ENCODE results near the gene SLC28A2. TPM values are rescaled to one million over a fixed set of nuclear protein-coding genes. Genes with fewer than 3 reads are reported as not detected.
"Not testable (repeated sequence)": the region's sequence is repeated elsewhere in the genome, so short reads cannot be mapped to it uniquely, and the experiment has no call there.

SLC28A2 gene
- polyA plus RNA-seq (2013, experiment 1 of 2; ENCODE audit: insufficient read length): 0.02 TPM
- polyA plus RNA-seq (2013, experiment 2 of 2; ENCODE audit: insufficient read length): 0.04 TPM

- DNase-seq: no peak
These were observed at the start of gene SLC28A2 for GRCh38 chr15:45251888-45252287. SLC28A2 (plus strand) TSS chr15:45252234; CDS start chr15:45253216, 982 bp downstream.

GRCh38 chr15:45203182-45203581 is 48.9 kb upstream of the SLC28A2 start:
- DNase-seq: no peak

- DNase-seq: peak; percentile 67
These were observed 46.8 kb upstream of the SLC28A2 start for GRCh38 chr15:45205192-45205591.

- no peak for DNase-seq
These were observed 39.5 kb upstream of the SLC28A2 start for GRCh38 chr15:45212493-45212892.

DNA sequence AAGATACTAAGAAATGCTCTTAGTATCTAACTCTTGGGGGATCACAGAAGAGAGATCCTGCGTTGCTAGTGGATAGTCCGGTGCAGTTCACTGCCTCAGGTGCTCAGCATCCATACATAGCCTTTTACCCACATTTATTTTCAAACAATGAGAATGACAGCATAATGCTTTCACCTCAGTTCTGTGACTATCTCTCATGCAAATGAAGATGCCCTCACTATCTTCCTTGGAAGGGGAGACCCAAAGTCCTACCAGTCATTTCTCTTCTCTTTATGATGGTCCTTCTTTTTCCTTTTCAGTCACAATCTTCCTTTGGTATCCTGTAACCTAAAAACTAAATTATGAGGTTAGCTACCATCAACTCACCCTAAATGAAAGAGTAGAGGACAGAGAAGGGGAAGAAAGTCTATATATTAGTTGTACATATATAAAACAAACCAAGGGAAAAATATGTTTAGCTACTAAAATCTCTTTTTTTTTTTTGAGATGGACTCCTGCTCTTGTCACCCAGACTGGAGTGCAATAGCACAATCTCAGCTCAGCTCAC is 30.9 kb upstream of the SLC28A2 start:
- no peak for DNase-seq

- no peak for DNase-seq
These were observed 30.1 kb upstream of the SLC28A2 start for GRCh38 chr15:45221967-45222366.

DNA sequence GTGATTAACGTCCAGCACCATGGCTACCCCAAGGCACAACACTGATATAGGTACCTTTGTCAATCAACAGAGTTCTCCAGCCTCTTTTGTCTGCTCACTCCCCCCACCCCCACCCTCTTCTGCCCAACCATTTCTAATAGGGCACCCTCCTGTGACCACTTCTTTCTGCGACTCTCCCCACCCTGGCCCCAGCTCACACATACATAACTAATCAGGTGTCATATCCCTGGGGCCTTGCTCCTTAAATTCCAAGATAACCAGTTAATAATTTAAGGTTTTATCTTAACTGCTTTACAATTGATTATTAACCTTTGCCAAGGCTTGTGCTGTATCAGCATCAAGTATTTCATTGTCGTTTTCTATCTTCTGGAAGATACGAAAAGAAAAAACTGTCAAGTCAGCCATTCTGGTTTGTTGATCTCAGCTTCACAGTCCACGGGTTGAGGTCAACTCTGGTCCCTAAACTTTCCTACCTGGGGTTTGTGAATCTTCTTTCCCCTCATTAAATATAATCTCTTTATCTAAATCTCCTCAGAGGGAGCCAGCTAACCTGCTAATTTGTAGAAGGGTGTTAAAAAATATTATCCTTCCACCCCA is 27.3 kb upstream of the SLC28A2 start:
- DNase-seq: no peak

DNA sequence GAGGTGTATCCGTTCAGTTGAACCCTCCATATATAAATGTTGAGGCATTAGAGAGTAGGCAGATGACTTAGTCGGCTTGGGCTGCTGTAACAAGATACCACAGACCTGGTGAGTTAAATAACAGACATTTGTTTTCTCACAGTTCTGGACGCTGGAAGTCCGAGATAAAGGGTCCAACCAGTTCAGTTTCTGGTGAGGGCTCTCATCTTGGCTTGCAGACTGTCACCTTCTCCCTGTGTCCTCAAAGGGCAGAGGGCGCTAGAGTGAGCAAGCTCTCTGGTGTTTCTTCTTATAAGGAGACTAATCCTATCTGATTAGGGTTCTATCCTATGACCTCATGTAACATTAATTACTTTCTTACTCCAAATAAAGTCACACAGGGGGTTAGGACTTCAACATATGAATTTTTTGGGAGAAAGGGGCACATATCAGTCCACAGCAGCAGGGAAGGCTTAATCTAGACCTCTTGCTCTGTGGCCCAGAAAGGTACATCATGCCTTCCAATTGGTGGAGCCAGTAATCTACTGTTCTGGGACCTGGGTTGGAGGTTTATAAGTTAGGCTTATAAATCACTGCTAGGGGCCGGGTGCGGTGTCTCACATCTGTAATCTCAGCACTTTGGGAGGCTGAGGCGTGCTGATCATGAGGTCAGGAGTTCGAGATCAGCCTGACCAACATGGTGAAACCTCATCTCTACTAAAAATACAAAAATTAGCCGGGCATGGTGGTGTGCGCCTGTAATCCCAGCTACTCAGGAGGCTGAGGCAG is 26.3 kb upstream of the SLC28A2 start:
- no peak for DNase-seq

DNA sequence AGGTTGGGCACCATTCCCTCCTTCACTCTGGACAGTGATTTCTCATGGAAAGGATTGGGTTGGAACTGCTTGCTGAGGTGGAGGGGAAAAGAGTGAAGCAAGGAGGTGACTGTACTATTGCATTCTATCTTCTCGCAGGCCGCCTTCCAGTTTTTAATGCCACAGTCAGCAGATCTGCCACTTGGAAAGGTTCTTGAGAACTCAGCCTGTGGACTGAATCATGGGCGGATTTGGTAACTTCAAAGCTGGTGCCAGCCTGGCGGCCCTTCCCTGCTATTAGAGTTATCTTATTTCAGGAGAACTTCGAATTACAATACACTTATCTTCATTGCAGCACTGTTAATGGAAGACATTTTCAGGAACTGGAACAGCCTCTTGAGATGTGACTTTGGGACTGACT is 23.1 kb upstream of the SLC28A2 start:
- DNase-seq: no peak

DNA sequence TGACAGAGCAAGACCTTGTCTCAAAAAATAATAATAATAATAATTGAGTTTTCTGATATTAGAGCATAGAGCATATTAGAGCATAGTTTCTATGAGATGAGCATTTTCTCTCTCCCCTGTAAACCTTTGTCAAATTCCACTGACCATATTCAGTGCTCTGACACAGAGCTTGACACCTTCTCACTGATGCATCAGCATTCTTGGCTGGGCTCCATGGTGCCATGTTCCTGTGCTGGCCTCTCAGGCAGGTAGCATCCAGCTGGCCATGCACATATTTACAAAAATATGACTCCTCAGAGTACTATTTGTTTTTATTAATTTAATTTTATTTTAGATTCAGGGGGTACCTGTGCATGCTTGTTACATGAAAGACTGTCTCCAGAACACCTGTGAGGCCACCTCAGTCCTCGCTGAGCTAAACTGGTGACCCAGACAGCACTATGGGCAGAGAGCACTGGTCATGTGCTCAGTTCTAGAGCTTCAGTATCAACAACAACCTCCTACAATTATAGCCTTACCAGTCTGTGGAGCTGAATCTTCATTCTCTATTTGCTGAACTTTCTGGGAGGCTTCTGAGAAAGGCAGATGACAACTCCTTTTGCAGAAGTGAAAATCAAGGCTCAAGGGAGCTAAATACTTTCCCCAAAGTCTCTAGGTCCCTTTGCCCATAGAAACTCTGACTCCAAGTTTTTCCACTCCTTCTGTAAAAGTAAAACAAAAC is 21.6 kb upstream of the SLC28A2 start:
- DNase-seq: no peak

DNA sequence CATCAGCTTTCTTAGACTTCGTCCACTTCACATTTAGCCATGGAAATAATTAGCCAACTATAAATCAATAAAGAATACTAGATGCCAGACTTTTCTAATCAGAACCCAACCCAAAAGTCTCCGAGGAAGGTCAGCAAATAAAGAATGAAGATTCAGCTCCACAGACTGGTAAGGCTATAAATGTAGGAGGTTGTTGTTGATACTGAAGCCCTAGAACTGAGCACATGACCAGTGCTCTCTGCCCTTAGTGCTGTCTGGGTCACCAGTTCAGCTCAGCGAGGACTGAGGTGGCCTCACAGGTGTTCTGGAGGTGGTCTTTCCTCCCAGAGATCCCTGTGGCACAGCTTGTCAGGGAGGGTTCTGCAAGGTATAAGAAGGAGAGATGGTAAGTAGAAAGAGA is 20.9 kb upstream of the SLC28A2 start:
- no peak for DNase-seq

DNA sequence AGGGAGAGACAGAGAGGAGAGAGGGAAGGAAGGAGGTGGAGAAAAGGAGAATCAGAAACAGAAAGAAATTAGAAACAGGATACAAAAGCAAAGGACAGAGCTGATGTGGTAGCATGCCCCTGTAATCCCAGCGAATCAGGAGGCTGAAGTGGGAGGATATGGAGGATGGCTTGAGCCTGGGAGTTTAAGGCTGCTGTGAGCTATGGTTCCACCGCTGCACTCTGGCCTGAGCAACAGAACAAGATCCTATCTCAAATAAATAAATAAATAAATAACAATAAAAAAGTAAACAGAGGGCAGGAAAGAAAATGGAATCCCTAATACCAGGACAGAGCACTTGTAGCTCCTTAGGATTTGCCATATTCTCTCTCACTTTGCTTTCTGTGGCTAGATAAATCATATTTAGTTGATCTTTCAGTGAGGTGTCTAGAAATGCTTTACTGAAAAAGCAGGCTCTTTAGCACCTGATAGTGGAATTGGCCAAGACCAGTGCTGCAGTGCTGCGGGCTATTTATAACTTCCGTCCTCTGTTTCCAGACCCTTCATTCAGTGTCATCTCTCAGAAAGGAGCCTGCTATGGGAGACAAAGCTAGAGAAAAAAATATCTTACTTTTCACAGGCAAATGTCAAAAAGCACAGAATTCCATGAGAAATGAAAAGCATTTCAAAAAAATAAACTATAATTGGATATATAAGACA is 20.0 kb upstream of the SLC28A2 start:
- no peak for DNase-seq

DNA sequence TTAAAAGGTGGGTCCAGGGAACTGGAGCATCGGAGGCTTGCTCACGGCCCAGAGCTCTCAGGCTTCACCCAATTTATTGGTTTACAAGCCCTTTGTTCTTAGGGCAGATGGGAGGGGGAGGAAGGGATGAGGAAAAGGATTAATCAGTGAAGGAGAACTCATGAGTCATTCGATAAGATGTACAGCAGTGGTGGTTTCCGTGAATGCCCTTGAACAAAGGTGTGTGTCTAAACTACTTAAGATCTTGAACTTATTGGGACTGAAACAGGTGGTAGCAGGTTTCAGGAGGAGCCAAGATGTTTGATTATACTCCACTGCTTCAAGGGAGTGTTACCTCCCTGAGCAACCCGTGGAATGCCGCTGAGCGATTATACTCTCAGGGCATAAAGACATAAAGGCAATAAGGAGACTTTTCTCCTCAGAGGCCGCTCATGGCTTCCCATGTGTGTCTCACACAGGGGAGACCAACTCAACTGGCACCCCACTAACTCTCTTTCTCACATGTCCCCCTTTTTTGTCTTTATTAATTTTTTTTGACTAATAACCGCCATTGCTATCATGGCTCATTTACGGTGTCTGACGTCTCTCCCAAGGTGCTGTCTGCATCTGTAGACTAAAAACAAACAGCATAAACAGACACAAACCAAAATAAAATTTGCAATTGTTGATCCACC is 17.3 kb upstream of the SLC28A2 start:
- no peak for DNase-seq

GRCh38 chr15:45236806-45237205 is 15.2 kb upstream of the SLC28A2 start:
- DNase-seq: not testable (repeated sequence)

GRCh38 chr15:45242289-45242688 is 9.7 kb upstream of the SLC28A2 start:
- peak; percentile 10 for DNase-seq

DNA sequence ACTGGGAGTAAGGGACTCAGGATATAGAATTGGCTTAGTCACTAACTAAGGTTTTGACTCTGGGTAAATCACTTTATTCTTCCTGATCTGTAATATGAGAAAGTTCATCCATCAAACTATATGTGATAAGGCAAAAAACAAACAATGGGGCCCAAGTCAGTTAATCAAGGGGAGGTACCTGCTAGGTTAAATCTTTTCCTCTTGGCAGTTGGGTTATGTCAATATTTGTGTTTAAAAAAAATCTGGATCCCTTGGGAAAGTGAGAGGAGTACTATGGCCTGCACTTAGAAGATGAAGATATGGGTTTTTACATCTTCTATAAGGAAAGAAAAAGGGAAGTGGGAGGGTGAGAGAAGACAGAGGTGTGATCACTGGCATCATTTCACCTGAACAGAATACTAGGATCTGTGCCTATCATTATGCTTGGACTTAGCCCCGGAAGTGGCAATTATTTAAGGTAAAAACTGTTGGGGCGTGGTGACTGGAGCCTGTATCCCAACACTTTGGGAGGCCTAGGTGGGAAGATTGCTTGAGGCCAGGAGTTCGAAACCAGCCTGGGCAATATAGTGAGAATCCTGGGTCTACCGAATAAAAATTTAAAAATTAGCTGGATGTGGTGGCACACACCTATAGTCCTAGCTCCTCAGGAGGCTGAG is 2.8 kb upstream of the SLC28A2 start:
- DNase-seq: no peak

- DNase-seq: no peak
These were observed 1.3 kb downstream of the SLC28A2 start for GRCh38 chr15:45253330-45253729.

- DNase-seq: no peak
These were observed 2.4 kb downstream of the SLC28A2 start for GRCh38 chr15:45254405-45254804.

- peak; percentile 54 for DNase-seq
These were observed 2.8 kb downstream of the SLC28A2 start for GRCh38 chr15:45254824-45255223.

GRCh38 chr15:45259796-45260195 is 7.8 kb downstream of the SLC28A2 start:
- DNase-seq: no peak

DNA sequence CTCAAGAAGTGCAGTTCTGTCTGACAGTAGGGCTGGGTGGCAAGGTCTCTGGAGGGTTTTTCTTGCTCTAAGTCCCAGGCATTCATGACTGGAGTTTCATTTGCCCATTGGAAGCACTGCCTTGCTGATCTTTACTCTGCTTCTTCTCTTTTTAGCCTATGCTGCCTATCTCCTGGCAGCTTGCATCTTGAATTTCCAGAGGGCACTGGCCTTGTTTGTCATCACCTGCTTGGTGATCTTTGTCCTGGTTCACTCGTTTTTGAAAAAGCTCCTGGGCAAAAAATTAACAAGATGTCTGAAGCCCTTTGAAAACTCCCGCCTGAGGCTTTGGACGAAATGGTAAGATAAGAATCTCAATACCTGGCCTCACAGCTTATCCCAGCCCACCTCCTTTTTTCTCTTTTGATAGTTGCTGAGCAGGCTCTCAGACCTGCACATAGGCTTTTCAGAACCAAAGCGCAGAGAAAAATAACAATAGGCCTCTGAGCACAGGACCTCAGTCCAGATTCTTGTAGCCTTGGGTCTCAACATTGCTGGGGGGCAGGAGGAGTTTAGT is 10.9 kb downstream of the SLC28A2 start:
- DNase-seq: no peak

All from fibroblast of skin of back (primary cell).